ENCODE results near the gene DYSF. TPM values are rescaled to one million over a fixed set of nuclear protein-coding genes. Genes with fewer than 3 reads are reported as not detected.

The DYSF gene
- total RNA-seq, 1 donor = 0.18 TPM

DNA sequence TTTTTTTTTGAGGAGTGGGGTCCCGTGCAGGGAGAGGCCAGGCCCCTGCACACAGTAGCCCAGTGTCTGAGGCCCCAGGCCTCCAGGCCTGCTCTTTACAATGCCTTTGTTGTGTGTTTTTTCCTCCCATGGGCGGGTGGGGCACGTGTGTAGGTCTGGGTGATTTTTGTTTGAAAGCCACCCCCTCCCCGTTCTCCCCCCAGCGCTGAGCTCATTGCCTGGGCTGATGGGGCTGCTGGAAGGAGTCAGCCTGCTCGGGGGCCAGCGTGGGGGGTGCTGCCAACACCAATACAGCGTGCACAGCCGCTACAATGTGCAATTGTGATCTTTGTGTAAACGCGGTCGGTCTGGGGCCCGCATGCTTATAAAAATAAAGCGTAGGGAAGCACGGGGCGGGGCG lies 142.7 kb downstream of the DYSF start:
- no peak overlapping the region for H3K4me3 ChIP-seq (ENCODE audit: low read depth, low read length)
- TF ChIP-seq, protein P1, sequence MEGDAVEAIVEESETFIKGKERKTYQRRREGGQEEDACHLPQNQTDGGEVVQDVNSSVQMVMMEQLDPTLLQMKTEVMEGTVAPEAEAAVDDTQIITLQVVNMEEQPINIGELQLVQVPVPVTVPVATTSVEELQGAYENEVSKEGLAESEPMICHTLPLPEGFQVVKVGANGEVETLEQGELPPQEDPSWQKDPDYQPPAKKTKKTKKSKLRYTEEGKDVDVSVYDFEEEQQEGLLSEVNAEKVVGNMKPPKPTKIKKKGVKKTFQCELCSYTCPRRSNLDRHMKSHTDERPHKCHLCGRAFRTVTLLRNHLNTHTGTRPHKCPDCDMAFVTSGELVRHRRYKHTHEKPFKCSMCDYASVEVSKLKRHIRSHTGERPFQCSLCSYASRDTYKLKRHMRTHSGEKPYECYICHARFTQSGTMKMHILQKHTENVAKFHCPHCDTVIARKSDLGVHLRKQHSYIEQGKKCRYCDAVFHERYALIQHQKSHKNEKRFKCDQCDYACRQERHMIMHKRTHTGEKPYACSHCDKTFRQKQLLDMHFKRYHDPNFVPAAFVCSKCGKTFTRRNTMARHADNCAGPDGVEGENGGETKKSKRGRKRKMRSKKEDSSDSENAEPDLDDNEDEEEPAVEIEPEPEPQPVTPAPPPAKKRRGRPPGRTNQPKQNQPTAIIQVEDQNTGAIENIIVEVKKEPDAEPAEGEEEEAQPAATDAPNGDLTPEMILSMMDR (IDR thresholded peaks at IDR 0.05; ENCODE audit: insufficient read depth, low read length) = no peak
- no peak for DNase-seq (ENCODE audit: low read depth)

DNA sequence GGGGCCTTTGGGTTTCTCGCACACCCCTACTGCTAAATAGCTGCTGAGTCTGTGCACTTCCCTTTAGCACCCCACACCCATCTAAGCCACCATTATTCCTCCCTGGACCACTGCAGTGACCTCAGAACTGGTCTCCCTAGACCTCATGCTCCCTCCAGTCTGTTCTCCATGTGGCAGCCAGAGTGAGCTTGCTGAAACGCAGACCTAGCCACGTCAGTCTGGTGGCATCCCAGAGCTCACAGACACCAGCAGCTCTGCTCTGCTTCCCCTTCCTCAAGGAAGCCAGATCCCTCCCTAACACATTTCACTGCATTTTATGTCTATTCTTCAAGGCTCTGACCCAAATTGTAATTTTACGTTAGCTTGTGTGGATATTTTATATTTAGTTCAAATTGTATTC lies 144.4 kb downstream of the DYSF start:
- TF ChIP-seq, protein P1 (IDR thresholded peaks at IDR 0.05; ENCODE audit: insufficient read depth, low read length) = no peak
- H3K4me3 ChIP-seq (ENCODE audit: low read depth, low read length) = no peak overlapping the region
- no peak for DNase-seq (ENCODE audit: low read depth)

- no peak for DNase-seq (ENCODE audit: low read depth)
- TF ChIP-seq, protein P1 (IDR thresholded peaks at IDR 0.05; ENCODE audit: insufficient read depth, low read length) = no peak
- no peak overlapping the region for H3K4me3 ChIP-seq (ENCODE audit: low read depth, low read length)
Observed at GRCh38 chr2:71598526-71598925, 145.2 kb downstream of the DYSF start.

DNA sequence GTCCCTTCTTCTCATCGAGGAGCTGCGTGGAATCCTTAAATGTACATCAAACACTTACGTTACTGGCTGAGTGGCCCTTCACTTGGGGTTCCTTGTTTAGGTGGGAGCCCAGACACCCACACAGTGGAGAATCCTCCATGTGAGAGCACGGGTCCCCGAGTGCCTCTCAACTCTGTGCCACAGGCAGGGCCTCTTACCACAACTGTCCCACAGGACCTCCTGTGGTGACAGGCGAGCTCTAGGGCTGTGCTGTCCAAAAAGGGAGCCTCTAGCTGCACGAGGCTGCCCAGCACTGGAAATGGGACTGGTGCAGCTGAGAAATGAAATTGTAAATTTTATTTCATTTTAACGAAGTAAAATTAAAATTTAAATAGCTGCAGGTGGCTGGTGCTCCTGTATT lies 145.7 kb downstream of the DYSF start:
- H3K4me3 ChIP-seq (ENCODE audit: low read depth, low read length) = no peak overlapping the region
- TF ChIP-seq, protein P1 (IDR thresholded peaks at IDR 0.05; ENCODE audit: insufficient read depth, low read length) = no peak
- no peak for DNase-seq (ENCODE audit: low read depth)

DNA sequence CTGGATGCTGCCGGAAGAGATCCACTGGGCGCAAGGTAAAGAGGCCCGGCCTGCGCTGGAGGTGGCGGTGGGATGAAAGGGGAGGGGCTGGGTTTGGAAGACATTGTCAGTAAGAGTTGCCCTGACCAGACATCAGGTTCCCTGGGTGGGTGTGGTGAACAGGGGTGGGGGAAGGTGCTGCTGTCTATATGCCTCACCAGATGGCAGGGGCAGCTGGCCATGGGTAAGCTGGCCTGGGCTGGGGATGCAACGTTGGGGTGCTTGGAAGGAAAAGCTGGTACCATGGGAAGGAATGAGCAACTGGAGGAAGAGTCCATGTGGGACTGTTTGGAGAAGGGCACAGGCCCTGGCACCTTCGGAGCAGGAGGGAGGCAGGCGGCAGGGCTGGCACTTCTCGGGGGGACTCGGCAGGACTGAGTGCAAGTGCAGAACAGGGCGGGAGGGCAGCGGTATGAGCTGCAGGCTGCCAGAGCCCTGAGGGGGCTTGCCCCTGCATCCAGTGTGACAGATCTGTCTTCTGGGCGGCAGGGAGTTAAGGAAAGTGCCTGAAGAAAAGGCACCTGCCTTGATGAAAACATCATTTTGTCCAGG lies 146.4 kb downstream of the DYSF start:
- no peak overlapping the region for H3K4me3 ChIP-seq (ENCODE audit: low read depth, low read length)
- DNase-seq (ENCODE audit: low read depth) = no peak
- TF ChIP-seq, protein P1 (IDR thresholded peaks at IDR 0.05; ENCODE audit: insufficient read depth, low read length) = no peak

DNA sequence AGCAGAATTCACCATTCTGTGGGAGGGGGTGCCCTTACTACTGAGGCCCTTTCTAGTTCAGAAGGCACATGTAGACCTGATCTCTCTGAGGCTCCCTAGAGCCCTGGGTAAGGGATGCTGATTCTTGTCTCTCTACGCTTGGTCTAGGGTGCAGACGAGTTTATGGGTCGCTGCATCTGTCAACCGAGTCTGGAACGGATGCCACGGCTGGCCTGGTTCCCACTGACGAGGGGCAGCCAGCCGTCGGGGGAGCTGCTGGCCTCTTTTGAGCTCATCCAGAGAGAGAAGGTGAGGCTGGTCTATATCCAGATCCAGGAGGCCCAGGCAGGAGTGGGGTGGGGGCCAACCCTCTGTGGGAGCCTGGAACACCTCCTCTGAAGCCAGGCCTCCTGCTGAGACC lies 147.2 kb downstream of the DYSF start:
- no peak for DNase-seq (ENCODE audit: low read depth)
- H3K4me3 ChIP-seq (ENCODE audit: low read depth, low read length) = no peak overlapping the region
- TF ChIP-seq, protein P1 (IDR thresholded peaks at IDR 0.05; ENCODE audit: insufficient read depth, low read length) = no peak

All from fibroblast of the aortic adventitia (primary cell).